ENCODE results near the gene SH2D1A.
"Not testable (repeated sequence)": the region's sequence is repeated elsewhere in the genome, so short reads cannot be mapped to it uniquely, and the experiment has no call there.

SH2D1A gene

GRCh38 chrX:124346117-124346876 is at the start of gene SH2D1A:
SH2D1A (plus strand) TSS chrX:124346563; CDS start chrX:124346643, 80 bp downstream.
- DNase-seq = no peak

- not testable (repeated sequence) for DNase-seq
These were observed 47.0 kb upstream of the SH2D1A start for GRCh38 chrX:124299323-124299722.

GRCh38 chrX:124300405-124300804 is 46.0 kb upstream of the SH2D1A start:
- no peak for DNase-seq

GRCh38 chrX:124307253-124307907 is 39.0 kb upstream of the SH2D1A start:
- DNase-seq = no peak

- DNase-seq = no peak
These were observed 20.6 kb upstream of the SH2D1A start for GRCh38 chrX:124325732-124326131.

GRCh38 chrX:124328765-124329164 is 17.6 kb upstream of the SH2D1A start:
- no peak for DNase-seq

- no peak for DNase-seq
These were observed 13.6 kb upstream of the SH2D1A start, which contains the start of gene TEX13D for GRCh38 chrX:124332481-124333424. TEX13D (plus strand) TSS chrX:124332660; CDS start chrX:124332918, 258 bp downstream.

GRCh38 chrX:124333862-124334261 is 12.5 kb upstream of the SH2D1A start:
- no peak for DNase-seq

GRCh38 chrX:124334555-124334954 is 11.8 kb upstream of the SH2D1A start:
- not testable (repeated sequence) for DNase-seq

GRCh38 chrX:124335598-124335997 is 10.8 kb upstream of the SH2D1A start:
- DNase-seq = no peak

GRCh38 chrX:124337916-124338315 is 8.4 kb upstream of the SH2D1A start:
- DNase-seq = no peak

GRCh38 chrX:124338733-124339514 is 7.4 kb upstream of the SH2D1A start:
- no peak for DNase-seq

- no peak for DNase-seq
These were observed 4.8 kb upstream of the SH2D1A start for GRCh38 chrX:124341396-124342132.

- no peak for DNase-seq
These were observed 4.0 kb upstream of the SH2D1A start for GRCh38 chrX:124342174-124342867.

GRCh38 chrX:124343016-124343415 is 3.3 kb upstream of the SH2D1A start:
- no peak for DNase-seq

- no peak for DNase-seq
These were observed 2.1 kb upstream of the SH2D1A start for GRCh38 chrX:124344246-124344645.

- no peak for DNase-seq
These were observed 496 bp downstream of the SH2D1A start for GRCh38 chrX:124346877-124347241.

- no peak for DNase-seq
These were observed 879 bp downstream of the SH2D1A start for GRCh38 chrX:124347242-124347641.

- no peak for DNase-seq
These were observed 1.8 kb downstream of the SH2D1A start for GRCh38 chrX:124348182-124348581.

GRCh38 chrX:124348885-124349453 is 2.6 kb downstream of the SH2D1A start:
- DNase-seq = no peak

GRCh38 chrX:124354648-124355047 is 8.3 kb downstream of the SH2D1A start:
- no peak for DNase-seq

Data from COR-L47 (cell line).